Neural crest cell (in vitro differentiated cells): ENCODE data around the gene IPO4. TPM values are rescaled to one million over a fixed set of nuclear protein-coding genes. Genes with fewer than 3 reads are reported as not detected.

Experiments
- DNase-seq: peaks from one replicate; pipeline ENCODE4 v3.0.0; 2021; ENCODE audit warnings: low read depth, mixed read lengths, low spot score
- H3K27ac Mint-ChIP-seq: one replicate; pipeline ENCODE4 v1.8.0; 2021; ENCODE audit warnings: mild to moderate bottlenecking, mixed read lengths; ENCODE audit not compliant: unreplicated experiment
- H3K27me3 Mint-ChIP-seq: 2 replicates; pipeline ENCODE4 v1.8.0; 2021; ENCODE audit warnings: low read depth, mild to moderate bottlenecking, mixed read lengths
- H3K36me3 Mint-ChIP-seq: 2 replicates; pipeline ENCODE4 v1.8.0; 2021; ENCODE audit warnings: low read depth, mild to moderate bottlenecking, mixed read lengths
- H3K4me1 Mint-ChIP-seq: 2 replicates; pipeline ENCODE4 v1.8.0; 2021; ENCODE audit warnings: mixed read lengths
- H3K4me3 Mint-ChIP-seq: one replicate; pipeline ENCODE4 v1.8.0; 2021; ENCODE audit warnings: mild to moderate bottlenecking, mixed read lengths
- H3K9me3 Mint-ChIP-seq: 2 replicates; pipeline ENCODE4 v1.8.0; 2021; ENCODE audit warnings: mixed read lengths
- total RNA-seq: library from RNA; stranded (reverse); gene quantifications from 2 replicates; pipeline ENCODE4 v1.2.1, GENCODE V29; 2021
- TF ChIP-seq, protein P1 (sequence below): fragments of 200-600 bp; sonication (generic); conservative IDR thresholded peaks from 2 replicates; pipeline ENCODE4 v1.5.0; 2021; ENCODE audit warnings: antibody characterized with exemption, mild to moderate bottlenecking

Gene IPO4
- total RNA-seq, 1 donor from 2014 or later = 88.3 TPM

DNA sequence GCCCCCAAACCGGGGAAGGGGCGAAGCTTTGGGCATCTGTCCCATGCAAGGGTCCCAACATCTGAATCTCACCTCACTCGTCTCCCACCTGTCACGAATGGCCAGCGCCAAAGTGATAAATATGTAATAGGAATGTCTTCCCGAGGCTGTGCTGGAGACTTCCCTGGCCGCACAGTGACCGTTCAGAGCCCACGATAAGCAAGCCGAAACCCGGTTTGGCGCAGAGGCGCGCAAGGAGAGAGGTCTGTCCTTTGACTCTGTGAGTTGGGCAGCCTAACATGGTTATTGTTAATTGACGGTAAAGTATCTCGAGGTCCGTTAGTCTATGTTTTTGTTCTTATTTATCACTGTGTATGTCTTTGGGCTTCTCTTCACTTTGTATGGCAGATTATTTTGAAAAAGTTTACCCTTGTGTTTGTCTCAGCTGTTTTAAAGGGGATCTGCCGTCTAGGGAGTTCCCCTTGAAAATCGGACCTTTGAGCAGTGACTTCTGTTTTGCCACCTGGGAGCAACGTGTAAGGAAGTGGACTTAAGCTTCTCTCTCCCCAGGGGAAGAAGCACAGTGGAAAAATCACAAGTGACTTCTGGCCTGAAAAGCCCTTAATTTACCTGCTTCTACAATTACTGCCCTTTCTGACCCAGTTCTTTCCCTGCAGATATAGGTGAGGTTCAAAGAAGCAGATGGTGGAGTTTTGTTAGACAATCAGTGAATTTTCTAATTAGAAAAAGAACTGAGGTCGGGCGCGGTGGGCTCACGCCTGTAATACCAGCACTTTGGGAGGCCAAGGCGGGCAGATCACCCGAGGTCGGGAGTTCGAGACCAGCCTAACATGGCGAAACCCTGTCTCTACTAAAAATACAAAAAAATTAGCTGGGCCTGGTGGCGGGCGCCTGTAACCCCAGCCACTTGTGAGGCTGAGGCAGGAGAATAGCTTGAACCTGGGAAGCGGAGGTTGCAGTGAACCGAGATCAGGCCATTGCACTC is 7.7 kb upstream of the IPO4 start:
- H3K4me1 Mint-ChIP-seq = peaks cover 40% of the 10 kb centered on the region
- peak overlapping the region; percentile 98 for H3K27ac Mint-ChIP-seq
- H3K36me3 Mint-ChIP-seq = peaks cover 27% of the 10 kb centered on the region
- no peak for DNase-seq
- no peaks in the 10 kb centered on the region for H3K9me3 Mint-ChIP-seq
- no peaks in the 10 kb centered on the region for H3K27me3 Mint-ChIP-seq
- TF ChIP-seq, protein P1, sequence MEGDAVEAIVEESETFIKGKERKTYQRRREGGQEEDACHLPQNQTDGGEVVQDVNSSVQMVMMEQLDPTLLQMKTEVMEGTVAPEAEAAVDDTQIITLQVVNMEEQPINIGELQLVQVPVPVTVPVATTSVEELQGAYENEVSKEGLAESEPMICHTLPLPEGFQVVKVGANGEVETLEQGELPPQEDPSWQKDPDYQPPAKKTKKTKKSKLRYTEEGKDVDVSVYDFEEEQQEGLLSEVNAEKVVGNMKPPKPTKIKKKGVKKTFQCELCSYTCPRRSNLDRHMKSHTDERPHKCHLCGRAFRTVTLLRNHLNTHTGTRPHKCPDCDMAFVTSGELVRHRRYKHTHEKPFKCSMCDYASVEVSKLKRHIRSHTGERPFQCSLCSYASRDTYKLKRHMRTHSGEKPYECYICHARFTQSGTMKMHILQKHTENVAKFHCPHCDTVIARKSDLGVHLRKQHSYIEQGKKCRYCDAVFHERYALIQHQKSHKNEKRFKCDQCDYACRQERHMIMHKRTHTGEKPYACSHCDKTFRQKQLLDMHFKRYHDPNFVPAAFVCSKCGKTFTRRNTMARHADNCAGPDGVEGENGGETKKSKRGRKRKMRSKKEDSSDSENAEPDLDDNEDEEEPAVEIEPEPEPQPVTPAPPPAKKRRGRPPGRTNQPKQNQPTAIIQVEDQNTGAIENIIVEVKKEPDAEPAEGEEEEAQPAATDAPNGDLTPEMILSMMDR = no peak
- peak overlapping the region; percentile 96 for H3K4me3 Mint-ChIP-seq

DNA sequence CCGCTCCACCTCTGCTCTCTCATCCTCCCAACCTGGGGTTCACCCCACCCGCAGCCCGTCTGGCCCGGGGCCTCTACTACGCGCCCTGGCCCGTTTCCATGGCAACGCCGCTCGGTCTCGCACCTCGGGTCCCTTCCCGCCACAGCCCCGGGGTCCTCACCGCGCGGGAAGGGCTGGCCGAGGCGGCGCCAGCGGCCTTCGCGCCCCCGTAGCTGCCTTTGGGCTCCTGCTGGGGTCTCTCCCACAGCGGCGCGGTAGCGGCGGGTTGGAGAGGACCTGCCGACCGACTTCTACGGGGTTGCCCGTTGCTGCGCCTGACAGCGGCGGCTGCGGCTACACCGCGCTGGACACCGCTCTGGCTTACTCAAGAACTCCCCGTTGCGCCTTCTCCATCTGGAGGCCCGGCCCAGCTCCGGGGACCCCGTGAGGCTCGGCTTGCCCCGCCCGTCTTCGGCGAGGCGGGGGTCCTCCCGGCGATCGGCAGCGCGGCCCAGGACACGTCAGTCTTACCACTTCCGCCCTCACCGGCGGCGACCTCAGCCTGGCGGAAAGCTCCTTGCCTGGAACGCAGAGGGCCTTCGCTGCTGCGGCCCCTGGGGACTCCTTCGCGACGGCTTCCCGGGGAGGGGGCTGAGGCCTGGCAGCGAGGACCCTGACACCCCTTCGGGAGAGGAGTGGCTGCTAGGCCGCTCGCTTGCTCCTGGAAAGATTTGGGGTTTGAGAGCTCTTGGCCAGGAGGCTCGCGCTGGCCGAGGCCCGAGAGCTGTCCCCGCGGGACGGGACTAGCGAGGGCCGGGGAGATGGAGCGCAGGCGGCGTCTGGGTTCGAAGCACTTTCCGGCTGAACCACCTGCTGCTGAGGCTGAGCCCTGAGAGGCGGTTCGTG is 6.8 kb upstream of the IPO4 start, which contains the start of gene TM9SF1:
Gene TM9SF1, minus strand, starts transcription at position 256 of the 885 bp plus-strand sequence. CDS start 422 bp downstream, outside the sequence.
- H3K4me1 Mint-ChIP-seq = peaks cover 40% of the 10 kb centered on the region
- DNase-seq = peak; percentile 75
- H3K27ac Mint-ChIP-seq = peak within 1 kb of the TSS; percentile 98
- H3K27me3 Mint-ChIP-seq = no peaks in the 10 kb centered on the region
- TF ChIP-seq, protein P1 = no peak
- peaks cover 26% of the 10 kb centered on the region for H3K36me3 Mint-ChIP-seq
- no peaks in the 10 kb centered on the region for H3K9me3 Mint-ChIP-seq
- H3K4me3 Mint-ChIP-seq = peak within 1 kb of the TSS; percentile 96

DNA sequence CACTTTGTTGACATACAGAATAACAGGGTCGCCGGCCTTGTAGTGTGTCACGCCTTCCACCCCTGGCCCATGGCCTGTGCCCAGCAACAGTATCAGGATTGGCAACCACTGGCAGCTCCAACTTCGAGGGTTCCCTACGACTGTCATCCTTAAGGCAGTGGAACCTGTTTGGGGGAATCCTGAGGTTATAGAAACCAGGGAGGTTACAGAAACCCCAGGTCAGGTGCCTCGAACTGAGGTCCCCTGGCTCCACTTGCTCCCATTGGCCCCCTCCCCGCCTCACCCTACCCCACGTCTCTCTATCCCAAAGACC is 6.2 kb upstream of the IPO4 start:
- no peak for DNase-seq
- TF ChIP-seq, protein P1 = no peak
- H3K36me3 Mint-ChIP-seq = peaks cover 24% of the 10 kb centered on the region
- H3K9me3 Mint-ChIP-seq = no peaks in the 10 kb centered on the region
- peak overlapping the region; percentile 87 for H3K27ac Mint-ChIP-seq
- peak overlapping the region; percentile 96 for H3K4me3 Mint-ChIP-seq
- H3K27me3 Mint-ChIP-seq = no peaks in the 10 kb centered on the region
- peaks cover 40% of the 10 kb centered on the region for H3K4me1 Mint-ChIP-seq

DNA sequence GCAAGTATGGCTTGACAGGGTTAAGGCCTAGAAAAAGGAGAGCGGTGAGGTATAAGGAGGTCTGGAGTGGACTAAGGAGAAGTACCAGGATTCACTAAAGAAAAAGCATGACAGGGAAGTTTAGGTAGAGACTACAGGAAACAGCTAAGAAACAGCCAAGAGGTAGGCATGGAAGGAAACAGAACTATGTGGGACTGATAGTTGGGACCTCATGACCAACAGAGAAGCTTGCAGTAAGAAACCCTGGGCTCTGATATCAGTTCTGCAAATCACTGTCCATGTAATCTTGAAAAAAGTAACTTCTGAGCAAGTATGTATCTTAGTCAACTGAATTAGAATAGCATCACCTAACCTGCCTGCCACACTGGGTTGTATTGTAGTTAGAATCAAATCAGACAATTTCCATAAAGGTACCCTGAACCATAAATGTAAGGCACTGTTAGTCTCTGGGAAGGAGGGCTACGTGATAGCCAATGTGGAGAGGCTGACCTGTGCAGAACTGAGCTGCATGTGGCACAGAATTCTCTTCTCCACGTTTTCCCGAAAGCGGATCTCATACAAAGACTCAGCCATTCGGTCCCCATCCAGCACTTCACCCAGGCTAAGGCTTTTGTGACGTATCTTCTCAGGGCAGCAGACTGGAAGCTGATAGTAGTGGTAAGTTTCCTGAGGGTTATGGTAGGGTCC is 5.7 kb upstream of the IPO4 start:
- no peaks in the 10 kb centered on the region for H3K9me3 Mint-ChIP-seq
- peaks cover 23% of the 10 kb centered on the region for H3K36me3 Mint-ChIP-seq
- no peak for DNase-seq
- peaks cover 41% of the 10 kb centered on the region for H3K4me1 Mint-ChIP-seq
- peak overlapping the region; percentile 87 for H3K27ac Mint-ChIP-seq
- TF ChIP-seq, protein P1 = no peak
- no peaks in the 10 kb centered on the region for H3K27me3 Mint-ChIP-seq
- H3K4me3 Mint-ChIP-seq = peak overlapping the region; percentile 96

DNA sequence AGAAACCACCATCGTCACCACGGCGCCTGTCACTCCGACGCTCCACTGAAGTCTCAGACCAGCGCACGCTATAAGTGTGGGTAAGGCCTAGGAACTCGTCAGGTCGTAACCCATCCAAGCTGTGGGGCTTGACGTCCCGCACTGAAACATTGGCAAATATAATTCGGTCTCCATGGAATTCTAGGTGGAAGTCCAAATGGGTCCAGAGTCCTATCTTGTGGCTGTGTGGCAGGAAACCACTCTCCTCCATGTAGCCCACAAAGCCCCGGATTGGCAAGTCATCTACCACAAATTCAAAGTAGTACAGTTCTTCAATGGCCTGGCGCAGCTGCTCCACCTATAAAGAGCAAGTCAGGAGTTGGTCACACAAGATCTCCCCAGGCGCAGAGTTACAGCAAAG is 4.3 kb upstream of the IPO4 start:
- peak overlapping the region; percentile 63 for H3K4me3 Mint-ChIP-seq
- peaks cover 15% of the 10 kb centered on the region for H3K36me3 Mint-ChIP-seq
- no peak overlapping the region for H3K27ac Mint-ChIP-seq
- no peak for DNase-seq
- TF ChIP-seq, protein P1 = no peak
- peaks cover 3% of the 10 kb centered on the region for H3K27me3 Mint-ChIP-seq
- H3K9me3 Mint-ChIP-seq = no peaks in the 10 kb centered on the region
- peaks cover 46% of the 10 kb centered on the region for H3K4me1 Mint-ChIP-seq
